SK-N-SH treated with all-trans-retinoic acid at 6 μM for 48 hours (cell line): Measurements from ENCODE around the gene PPT1.

Experiments
- ATAC-seq: fragments of 200-7000 bp; cut with Tn5 transposase; 3 replicates; pipeline ENCODE4 v1.9.1; 2020; ENCODE audit warnings: mild to moderate bottlenecking, moderate library complexity
- BACH2 ChIP-seq: fragments of 250-450 bp; sonication (Bioruptor Pico); IDR thresholded peaks from 2 replicates; pipeline ENCODE4 v1.9.0; 2021; ENCODE audit warnings: mild to moderate bottlenecking, borderline replicate concordance
- CSDC2 ChIP-seq: fragments of 250-450 bp; sonication (Bioruptor Pico); IDR thresholded peaks from 2 replicates; pipeline ENCODE4 v1.5.0; 2020; ENCODE audit warnings: mild to moderate bottlenecking, moderate library complexity
- ESRRG ChIP-seq: fragments of 250-450 bp; sonication (Bioruptor Pico); IDR thresholded peaks from 2 replicates; pipeline ENCODE4 v1.6.1; 2021; ENCODE audit warnings: mild to moderate bottlenecking
- GLIS3 ChIP-seq: fragments of 250-450 bp; sonication (Bioruptor Pico); IDR thresholded peaks from 2 replicates; pipeline ENCODE4 v1.5.0; 2020; ENCODE audit warnings: mild to moderate bottlenecking, moderate library complexity
- ISL1 ChIP-seq: fragments of 250-450 bp; sonication (Bioruptor Pico); IDR thresholded peaks from 2 replicates; pipeline ENCODE4 v2.1.2; 2022; ENCODE audit warnings: mild to moderate bottlenecking, moderate library complexity
- OSR1 ChIP-seq: fragments of 250-450 bp; sonication (Bioruptor Pico); IDR thresholded peaks from 2 replicates; pipeline ENCODE4 v1.8.0; 2022; ENCODE audit warnings: moderate library complexity, mild to moderate bottlenecking, inconsistent platforms
- PPARA ChIP-seq: fragments of 250-450 bp; sonication (Bioruptor Pico); IDR thresholded peaks from 2 replicates; pipeline ENCODE4 v1.5.0; 2020; ENCODE audit warnings: mild to moderate bottlenecking, borderline replicate concordance
- RARB ChIP-seq: fragments of 250-450 bp; sonication (Bioruptor Pico); IDR thresholded peaks from 2 replicates; pipeline ENCODE4 v1.8.0; 2021; ENCODE audit warnings: mild to moderate bottlenecking, moderate library complexity
- SNAI2 ChIP-seq: fragments of 250-450 bp; sonication (Bioruptor Pico); IDR thresholded peaks from 2 replicates; pipeline ENCODE4 v1.5.0; 2020; ENCODE audit warnings: mild to moderate bottlenecking, moderate library complexity
- TCF4 ChIP-seq: fragments of 250-450 bp; sonication (Bioruptor Pico); IDR thresholded peaks from 2 replicates; pipeline ENCODE4 v1.8.0; 2021; ENCODE audit warnings: mild to moderate bottlenecking, moderate library complexity, borderline replicate concordance
- TOX ChIP-seq: fragments of 250-450 bp; sonication (Bioruptor Pico); IDR thresholded peaks from 2 replicates; pipeline ENCODE4 v1.8.0; 2021; ENCODE audit warnings: mild to moderate bottlenecking, moderate library complexity, borderline replicate concordance
- ZFP3 ChIP-seq: fragments of 250-450 bp; sonication (Bioruptor Pico); IDR thresholded peaks from 2 replicates; pipeline ENCODE4 v1.5.0; 2020; ENCODE audit warnings: mild to moderate bottlenecking, moderate library complexity
- ZFP30 ChIP-seq: fragments of 450-650 bp; formaldehyde crosslinking; IDR thresholded peaks from 2 replicates; pipeline ENCODE4 v1.5.0; 2022; ENCODE audit warnings: mild to moderate bottlenecking, moderate library complexity
- ZNF565 ChIP-seq: fragments of 450-650 bp; formaldehyde crosslinking; conservative IDR thresholded peaks from 2 replicates; pipeline ENCODE4 v1.5.0; 2020; ENCODE audit warnings: low read depth, mild to moderate bottlenecking, moderate library complexity
- ZNF70 ChIP-seq: fragments of 450-650 bp; formaldehyde crosslinking; IDR thresholded peaks from 2 replicates; pipeline ENCODE4 v1.5.0; 2020; ENCODE audit warnings: mild to moderate bottlenecking, moderate library complexity
- ZNF8 ChIP-seq: fragments of 450-650 bp; formaldehyde crosslinking; IDR thresholded peaks from 2 replicates; pipeline ENCODE4 v1.5.0; 2020; ENCODE audit warnings: mild to moderate bottlenecking, moderate library complexity
- TF ChIP-seq, protein P1 (sequence below): fragments of 250-450 bp; sonication (Bioruptor Pico); IDR thresholded peaks from 2 replicates; pipeline ENCODE4 v1.5.1; 2021; ENCODE audit warnings: mild to moderate bottlenecking, moderate library complexity
- TF ChIP-seq, protein P2 (sequence below): fragments of 250-450 bp; sonication (Bioruptor Pico); IDR thresholded peaks from 2 replicates; pipeline ENCODE4 v1.8.0; 2020; ENCODE audit warnings: mild to moderate bottlenecking, moderate library complexity, borderline replicate concordance
- TF ChIP-seq, protein P3 (sequence below): fragments of 250-450 bp; sonication (Bioruptor Pico); IDR thresholded peaks from 2 replicates; pipeline ENCODE4 v1.8.0; 2021; ENCODE audit warnings: low read depth, mild to moderate bottlenecking, moderate library complexity, borderline replicate concordance
- TF ChIP-seq, protein P4 (sequence below): fragments of 250-450 bp; sonication (Bioruptor Pico); IDR thresholded peaks from 2 replicates; pipeline ENCODE4 v1.5.0; 2020; ENCODE audit warnings: mild to moderate bottlenecking, moderate library complexity
- TF ChIP-seq, protein P5 (sequence below): fragments of 250-450 bp; sonication (Bioruptor Pico); IDR thresholded peaks from 2 replicates; pipeline ENCODE4 v1.5.1; 2020; ENCODE audit warnings: low read depth, mild to moderate bottlenecking, moderate library complexity

Gene PPT1

DNA sequence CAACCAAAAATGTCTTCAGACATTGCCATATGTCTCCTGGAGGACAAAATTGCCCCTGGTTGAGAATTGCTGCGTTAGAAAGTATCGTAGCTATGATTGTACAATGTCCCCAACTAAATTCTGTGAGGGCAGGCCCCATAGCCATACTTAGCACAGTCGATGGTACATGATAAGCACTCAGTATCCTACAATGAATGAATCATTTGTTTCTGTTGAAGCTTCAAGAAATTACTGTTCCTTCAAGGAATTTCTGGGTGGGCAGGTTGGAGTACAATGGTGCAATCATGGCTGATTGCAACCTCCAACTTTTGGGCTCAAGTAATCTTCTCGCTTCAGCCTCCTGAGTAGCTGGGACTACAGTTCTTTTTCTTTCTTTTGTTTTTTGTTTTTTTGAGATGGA is 51.9 kb downstream of the PPT1 start:
- ATAC-seq = no peak
- TF ChIP-seq, protein P1, sequence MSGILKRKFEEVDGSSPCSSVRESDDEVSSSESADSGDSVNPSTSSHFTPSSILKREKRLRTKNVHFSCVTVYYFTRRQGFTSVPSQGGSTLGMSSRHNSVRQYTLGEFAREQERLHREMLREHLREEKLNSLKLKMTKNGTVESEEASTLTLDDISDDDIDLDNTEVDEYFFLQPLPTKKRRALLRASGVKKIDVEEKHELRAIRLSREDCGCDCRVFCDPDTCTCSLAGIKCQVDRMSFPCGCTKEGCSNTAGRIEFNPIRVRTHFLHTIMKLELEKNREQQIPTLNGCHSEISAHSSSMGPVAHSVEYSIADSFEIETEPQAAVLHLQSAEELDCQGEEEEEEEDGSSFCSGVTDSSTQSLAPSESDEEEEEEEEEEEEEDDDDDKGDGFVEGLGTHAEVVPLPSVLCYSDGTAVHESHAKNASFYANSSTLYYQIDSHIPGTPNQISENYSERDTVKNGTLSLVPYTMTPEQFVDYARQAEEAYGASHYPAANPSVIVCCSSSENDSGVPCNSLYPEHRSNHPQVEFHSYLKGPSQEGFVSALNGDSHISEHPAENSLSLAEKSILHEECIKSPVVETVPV (CRISPR knock-in tag) = no peak
- TF ChIP-seq ISL1 = no peak
- TF ChIP-seq TCF4 (CRISPR knock-in tag) = no peak
- TF ChIP-seq, protein P2, sequence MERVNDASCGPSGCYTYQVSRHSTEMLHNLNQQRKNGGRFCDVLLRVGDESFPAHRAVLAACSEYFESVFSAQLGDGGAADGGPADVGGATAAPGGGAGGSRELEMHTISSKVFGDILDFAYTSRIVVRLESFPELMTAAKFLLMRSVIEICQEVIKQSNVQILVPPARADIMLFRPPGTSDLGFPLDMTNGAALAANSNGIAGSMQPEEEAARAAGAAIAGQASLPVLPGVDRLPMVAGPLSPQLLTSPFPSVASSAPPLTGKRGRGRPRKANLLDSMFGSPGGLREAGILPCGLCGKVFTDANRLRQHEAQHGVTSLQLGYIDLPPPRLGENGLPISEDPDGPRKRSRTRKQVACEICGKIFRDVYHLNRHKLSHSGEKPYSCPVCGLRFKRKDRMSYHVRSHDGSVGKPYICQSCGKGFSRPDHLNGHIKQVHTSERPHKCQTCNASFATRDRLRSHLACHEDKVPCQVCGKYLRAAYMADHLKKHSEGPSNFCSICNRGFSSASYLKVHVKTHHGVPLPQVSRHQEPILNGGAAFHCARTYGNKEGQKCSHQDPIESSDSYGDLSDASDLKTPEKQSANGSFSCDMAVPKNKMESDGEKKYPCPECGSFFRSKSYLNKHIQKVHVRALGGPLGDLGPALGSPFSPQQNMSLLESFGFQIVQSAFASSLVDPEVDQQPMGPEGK = no peak
- no peak for TF ChIP-seq TOX (CRISPR knock-in tag)
- TF ChIP-seq PPARA = no peak
- no peak for TF ChIP-seq GLIS3 (CRISPR knock-in tag)
- no peak for TF ChIP-seq ZNF8 (CRISPR knock-in tag)
- TF ChIP-seq BACH2 = no peak
- TF ChIP-seq, protein P3, sequence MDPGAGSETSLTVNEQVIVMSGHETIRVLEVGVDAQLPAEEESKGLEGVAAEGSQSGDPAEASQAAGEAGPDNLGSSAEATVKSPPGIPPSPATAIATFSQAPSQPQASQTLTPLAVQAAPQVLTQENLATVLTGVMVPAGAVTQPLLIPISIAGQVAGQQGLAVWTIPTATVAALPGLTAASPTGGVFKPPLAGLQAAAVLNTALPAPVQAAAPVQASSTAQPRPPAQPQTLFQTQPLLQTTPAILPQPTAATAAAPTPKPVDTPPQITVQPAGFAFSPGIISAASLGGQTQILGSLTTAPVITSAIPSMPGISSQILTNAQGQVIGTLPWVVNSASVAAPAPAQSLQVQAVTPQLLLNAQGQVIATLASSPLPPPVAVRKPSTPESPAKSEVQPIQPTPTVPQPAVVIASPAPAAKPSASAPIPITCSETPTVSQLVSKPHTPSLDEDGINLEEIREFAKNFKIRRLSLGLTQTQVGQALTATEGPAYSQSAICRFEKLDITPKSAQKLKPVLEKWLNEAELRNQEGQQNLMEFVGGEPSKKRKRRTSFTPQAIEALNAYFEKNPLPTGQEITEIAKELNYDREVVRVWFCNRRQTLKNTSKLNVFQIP = no peak
- no peak for TF ChIP-seq SNAI2 (CRISPR knock-in tag)
- TF ChIP-seq RARB (CRISPR knock-in tag) = no peak
- no peak for TF ChIP-seq ESRRG (CRISPR knock-in tag)
- TF ChIP-seq ZFP3 (CRISPR knock-in tag) = no peak
- TF ChIP-seq, protein P4, sequence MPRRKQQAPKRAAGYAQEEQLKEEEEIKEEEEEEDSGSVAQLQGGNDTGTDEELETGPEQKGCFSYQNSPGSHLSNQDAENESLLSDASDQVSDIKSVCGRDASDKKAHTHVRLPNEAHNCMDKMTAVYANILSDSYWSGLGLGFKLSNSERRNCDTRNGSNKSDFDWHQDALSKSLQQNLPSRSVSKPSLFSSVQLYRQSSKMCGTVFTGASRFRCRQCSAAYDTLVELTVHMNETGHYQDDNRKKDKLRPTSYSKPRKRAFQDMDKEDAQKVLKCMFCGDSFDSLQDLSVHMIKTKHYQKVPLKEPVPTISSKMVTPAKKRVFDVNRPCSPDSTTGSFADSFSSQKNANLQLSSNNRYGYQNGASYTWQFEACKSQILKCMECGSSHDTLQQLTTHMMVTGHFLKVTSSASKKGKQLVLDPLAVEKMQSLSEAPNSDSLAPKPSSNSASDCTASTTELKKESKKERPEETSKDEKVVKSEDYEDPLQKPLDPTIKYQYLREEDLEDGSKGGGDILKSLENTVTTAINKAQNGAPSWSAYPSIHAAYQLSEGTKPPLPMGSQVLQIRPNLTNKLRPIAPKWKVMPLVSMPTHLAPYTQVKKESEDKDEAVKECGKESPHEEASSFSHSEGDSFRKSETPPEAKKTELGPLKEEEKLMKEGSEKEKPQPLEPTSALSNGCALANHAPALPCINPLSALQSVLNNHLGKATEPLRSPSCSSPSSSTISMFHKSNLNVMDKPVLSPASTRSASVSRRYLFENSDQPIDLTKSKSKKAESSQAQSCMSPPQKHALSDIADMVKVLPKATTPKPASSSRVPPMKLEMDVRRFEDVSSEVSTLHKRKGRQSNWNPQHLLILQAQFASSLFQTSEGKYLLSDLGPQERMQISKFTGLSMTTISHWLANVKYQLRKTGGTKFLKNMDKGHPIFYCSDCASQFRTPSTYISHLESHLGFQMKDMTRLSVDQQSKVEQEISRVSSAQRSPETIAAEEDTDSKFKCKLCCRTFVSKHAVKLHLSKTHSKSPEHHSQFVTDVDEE (CRISPR knock-in tag) = no peak
- TF ChIP-seq ZFP30 (CRISPR knock-in tag) = no peak
- no peak for TF ChIP-seq OSR1 (CRISPR knock-in tag)

DNA sequence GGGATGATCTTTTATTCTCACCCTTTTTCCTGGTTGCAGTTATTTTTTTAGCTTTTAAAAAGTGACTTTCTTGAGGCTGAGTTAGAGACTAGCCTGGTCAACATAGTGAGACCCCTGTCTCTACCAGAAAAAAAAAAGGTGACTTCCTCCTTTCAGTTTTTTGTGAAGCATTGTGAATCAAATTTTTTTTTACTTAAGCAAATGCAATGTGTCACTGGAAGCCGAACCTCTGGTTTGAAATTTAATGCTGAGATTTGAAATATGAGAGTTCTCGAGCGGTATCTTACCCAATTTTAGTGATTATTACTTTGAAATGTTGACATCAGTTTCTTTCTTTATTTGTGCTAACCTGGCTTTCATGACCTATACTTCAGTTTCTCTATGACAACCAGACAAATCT is 52.9 kb downstream of the PPT1 start:
- TF ChIP-seq CSDC2 (CRISPR knock-in tag) (no peak), GLIS3 (CRISPR knock-in tag) (no peak), ZFP3 (CRISPR knock-in tag) (no peak), ZNF70 (no peak), BACH2 (no peak), ZNF565 (CRISPR knock-in tag) (no peak), ZNF8 (CRISPR knock-in tag) (no peak), ESRRG (CRISPR knock-in tag) (no peak), RARB (CRISPR knock-in tag) (no peak), ISL1 (no peak)
- TF ChIP-seq, protein P2 = no peak
- TF ChIP-seq, protein P1 (CRISPR knock-in tag) = no peak
- TF ChIP-seq, protein P5, sequence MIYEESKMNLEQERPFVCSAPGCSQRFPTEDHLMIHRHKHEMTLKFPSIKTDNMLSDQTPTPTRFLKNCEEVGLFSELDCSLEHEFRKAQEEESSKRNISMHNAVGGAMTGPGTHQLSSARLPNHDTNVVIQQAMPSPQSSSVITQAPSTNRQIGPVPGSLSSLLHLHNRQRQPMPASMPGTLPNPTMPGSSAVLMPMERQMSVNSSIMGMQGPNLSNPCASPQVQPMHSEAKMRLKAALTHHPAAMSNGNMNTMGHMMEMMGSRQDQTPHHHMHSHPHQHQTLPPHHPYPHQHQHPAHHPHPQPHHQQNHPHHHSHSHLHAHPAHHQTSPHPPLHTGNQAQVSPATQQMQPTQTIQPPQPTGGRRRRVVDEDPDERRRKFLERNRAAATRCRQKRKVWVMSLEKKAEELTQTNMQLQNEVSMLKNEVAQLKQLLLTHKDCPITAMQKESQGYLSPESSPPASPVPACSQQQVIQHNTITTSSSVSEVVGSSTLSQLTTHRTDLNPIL (CRISPR knock-in tag) = no peak
- TF ChIP-seq, protein P3 = no peak
- TF ChIP-seq, all 23 proteins: peak for 0
- ATAC-seq = no peak
